Activated CD8-positive, alpha-beta memory T cell treated with anti-CD3 and anti-CD28 coated beads, Interleukin-2, amount 50 U/mL, for 4 hours (primary cell): ENCODE data around the gene RFX4.
"Not testable (repeated sequence)": the region's sequence is repeated elsewhere in the genome, so short reads cannot be mapped to it uniquely, and the experiment has no call there.

Experiments
- DNase-seq: peaks from one replicate; pipeline ENCODE4 v3.0.0-alpha.2; 2020

The RFX4 gene

DNA sequence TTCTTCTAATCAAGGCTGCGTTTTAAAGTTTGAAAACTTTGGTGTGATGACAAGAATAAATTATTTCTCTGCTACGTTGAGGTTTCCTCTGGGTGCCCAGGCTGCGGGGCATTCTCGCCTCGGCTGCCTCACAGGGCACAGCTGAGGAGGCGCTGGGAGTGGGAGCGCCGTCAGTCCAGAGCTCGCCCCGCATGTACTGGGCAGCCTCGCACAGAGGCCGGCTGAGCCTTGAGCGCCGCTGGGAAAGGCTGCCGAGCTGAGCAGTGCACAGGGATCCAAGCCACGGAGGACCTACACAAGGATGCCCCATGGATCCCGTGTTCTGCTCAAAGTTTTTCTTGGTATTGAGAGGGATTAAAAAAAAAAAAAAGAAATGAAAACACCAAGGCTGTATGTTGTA lies 11.6 kb downstream of the RFX4 start:
- no peak for DNase-seq

GRCh38 chr12:106595268-106595667 lies 12.5 kb downstream of the RFX4 start:
- no peak for DNase-seq

- no peak for DNase-seq
Observed at GRCh38 chr12:106598003-106598402, 15.2 kb downstream of the RFX4 start.

DNA sequence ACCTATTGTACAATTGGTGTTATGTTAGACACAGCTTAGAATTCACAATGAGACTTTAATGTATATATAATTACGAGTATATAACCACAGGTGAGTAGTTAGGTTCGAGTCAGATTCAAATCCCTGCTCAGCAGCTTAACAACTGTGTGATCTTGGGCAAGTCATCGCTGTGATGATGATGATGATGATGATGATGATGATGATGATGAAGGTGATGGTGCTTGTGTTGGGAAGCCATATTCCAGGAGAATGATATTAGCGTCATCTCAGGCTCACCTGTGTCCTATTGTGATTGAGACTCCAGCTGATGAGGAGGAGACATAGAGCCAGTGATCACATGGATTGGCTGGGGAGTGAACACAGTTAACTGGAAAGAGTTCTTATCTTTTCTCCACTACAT lies 16.5 kb downstream of the RFX4 start:
- no peak for DNase-seq

- no peak for DNase-seq
Observed at GRCh38 chr12:106600503-106600902, 17.7 kb downstream of the RFX4 start.

DNA sequence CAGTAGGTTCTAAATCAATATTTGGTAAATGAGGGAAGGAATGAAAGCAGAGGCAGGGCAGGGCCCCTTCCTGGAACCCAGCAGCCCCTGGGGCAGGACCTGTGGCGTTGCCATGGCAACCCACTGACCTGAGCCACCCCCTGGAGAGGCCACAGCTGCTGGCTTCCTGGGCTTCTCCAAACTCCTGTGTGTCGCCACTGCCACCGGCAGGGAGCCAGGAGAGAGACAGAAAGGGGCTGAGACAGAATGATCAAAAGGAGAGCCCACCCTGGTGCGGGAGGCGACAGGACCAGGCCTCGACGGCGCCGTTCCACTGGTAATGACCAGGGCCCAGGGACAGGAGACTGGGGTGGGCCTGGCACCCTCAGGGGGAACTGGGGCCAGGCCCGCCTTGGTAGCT lies 18.2 kb downstream of the RFX4 start:
- no peak for DNase-seq

GRCh38 chr12:106601496-106601895 lies 18.7 kb downstream of the RFX4 start:
- no peak for DNase-seq

GRCh38 chr12:106602076-106602475 lies 19.3 kb downstream of the RFX4 start:
- no peak for DNase-seq

DNA sequence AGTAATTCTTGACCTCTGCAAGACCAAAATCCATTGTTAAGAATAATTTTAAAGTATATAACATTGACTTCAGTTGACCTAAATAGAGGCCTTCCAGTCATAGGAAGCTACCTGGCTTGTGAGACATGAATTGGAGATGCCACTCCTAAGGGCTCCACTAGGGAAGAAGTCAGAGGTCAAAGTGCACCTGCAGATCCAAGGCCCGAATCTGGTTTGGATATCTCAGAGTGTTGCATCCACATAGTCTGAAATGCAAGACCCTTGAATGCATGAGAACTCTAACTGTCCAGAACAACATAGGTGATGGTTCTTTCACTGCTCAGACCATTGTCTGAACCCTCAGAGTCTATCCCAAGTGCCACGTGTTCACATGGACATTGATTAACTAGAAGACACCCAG lies 22.4 kb downstream of the RFX4 start:
- DNase-seq: no peak

DNA sequence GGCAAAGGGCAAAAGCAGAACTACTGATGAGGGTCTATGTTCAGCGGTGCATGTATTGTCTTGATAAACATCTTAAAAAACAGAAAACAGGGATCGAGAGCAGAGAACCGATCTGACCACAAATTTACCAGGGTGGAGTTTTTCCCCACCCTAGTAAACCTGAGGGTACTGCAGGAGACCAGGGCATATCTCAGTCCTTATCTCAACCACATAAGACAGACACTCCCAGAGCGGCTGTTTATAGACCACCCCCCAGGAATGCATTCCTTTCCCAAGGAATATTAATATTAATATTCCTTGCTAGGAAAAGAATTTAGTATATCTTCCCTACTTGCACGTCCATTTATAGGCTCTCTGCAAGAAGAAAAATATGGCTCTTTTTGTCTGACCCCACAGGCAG lies 37.8 kb downstream of the RFX4 start:
- DNase-seq: not testable (repeated sequence)

- no peak for DNase-seq
Observed at GRCh38 chr12:106625976-106626375, 43.2 kb downstream of the RFX4 start.

- DNase-seq: no peak
Observed at GRCh38 chr12:106629797-106630659, 47.2 kb downstream of the RFX4 start.

- no peak for DNase-seq
Observed at GRCh38 chr12:106631150-106631549, 48.3 kb downstream of the RFX4 start.

GRCh38 chr12:106631797-106632196 lies 49.0 kb downstream of the RFX4 start:
- no peak for DNase-seq

DNA sequence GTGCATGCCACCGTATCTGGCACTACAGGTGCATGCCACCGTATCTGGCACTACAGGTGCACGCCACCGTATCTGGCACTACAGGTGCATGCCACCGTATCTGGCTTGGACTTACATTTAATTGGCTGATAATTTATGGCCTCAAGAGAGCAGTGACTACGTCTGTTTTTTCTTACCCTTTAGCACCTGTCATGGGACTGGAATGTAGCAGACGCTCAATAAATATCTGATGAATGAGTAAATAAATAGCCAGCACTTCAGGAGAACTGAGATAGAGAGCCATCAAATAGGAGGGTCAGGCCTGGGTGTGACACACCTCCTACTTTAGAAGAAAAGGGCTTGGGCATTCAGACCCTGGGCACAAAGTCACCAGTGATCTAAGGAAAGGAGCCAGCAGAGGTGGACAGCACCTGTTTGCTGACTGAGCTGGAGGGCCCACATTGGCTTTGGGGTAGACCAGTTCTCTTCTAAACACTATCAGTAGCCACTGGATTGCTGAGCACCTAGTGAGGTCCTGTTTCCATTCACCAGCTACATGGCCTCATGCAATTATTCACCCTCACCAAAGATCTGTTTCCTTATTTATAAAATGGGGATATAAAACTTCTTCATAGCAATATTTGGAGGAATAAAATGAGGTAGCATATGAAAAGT lies 50.1 kb downstream of the RFX4 start:
- DNase-seq: no peak

- no peak for DNase-seq
Observed at GRCh38 chr12:106633451-106633823, 50.6 kb downstream of the RFX4 start.

DNA sequence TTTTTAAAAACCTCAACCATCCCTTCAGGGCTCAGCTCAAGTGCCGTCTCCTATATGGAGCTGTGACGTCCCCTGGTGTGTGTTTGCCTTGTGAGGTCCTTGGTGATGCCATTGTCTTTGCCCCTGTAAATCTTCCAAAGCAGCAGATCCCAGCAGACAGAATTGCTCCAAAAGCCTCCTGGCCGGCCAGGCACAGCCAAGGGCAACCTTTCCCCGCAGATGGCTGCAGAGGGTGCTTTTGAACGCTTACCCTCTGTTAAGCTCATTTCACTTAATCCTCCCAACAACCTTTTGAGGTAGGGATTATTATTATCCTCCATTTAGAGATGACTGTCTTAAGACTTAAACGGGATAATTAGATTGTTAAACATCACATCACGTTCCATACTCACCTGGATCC lies 51.4 kb downstream of the RFX4 start:
- no peak for DNase-seq

GRCh38 chr12:106643000-106643399 lies 60.2 kb downstream of the RFX4 start:
- DNase-seq: no peak

- DNase-seq: no peak
Observed at GRCh38 chr12:106644335-106645073, 61.7 kb downstream of the RFX4 start.

GRCh38 chr12:106645074-106645421 lies 62.2 kb downstream of the RFX4 start:
- no peak for DNase-seq

DNA sequence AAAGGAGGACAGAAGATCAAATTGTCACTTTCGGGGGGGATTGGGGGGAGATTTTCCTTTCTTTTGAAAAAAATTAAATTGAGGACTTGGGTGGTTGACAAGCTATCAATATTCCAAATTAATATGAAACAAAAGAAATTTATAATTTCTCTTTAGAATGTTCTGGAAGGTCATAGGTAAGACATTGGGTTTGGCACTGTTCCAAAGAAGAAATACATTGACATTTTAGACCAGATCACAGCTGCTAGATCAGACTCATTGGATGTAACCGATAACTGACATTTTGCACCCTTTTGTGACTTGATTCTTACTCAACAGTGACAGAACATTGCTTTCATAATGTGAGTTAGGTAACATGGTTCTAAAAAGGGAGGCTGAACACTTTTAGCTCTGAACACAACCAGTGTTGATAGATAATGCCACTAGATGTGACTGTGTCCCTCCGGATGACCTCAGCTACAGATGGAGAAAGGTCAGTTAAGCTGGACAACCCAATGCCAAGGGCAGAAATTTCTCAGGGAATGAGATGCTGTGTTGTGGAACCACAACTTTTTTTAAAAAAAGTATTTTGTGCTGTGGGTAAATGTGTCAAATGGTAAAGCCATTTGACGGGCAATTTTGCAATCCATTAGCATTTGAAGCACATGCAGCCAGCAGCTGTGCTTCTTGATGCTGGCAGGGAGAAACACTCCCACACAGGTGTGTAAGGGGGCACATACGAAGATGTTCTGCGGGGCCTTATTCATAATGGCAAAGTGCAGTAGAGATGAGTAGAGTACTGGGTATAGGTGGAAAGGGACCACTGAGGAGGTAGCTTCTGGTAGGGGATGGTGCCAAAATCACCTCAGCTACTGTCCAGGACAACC lies 62.9 kb downstream of the RFX4 start:
- DNase-seq: no peak

GRCh38 chr12:106646472-106646871 lies 63.7 kb downstream of the RFX4 start:
- no peak for DNase-seq
